ENCODE measurements around the gene CYB561A3.

The CYB561A3 gene

GRCh38 chr11:61315260-61315659, 46.4 kb downstream of the CYB561A3 start:
- no peak for DNase-seq

- no peak for DNase-seq
Observed at GRCh38 chr11:61310749-61311148, 50.9 kb downstream of the CYB561A3 start.

GRCh38 chr11:61309739-61310138, 51.9 kb downstream of the CYB561A3 start:
- DNase-seq, result no peak

GRCh38 chr11:61309141-61309540, 52.5 kb downstream of the CYB561A3 start:
- no peak for DNase-seq

- DNase-seq, result no peak
Observed at GRCh38 chr11:61307354-61307753, 54.3 kb downstream of the CYB561A3 start.

GRCh38 chr11:61306221-61306620, 55.5 kb downstream of the CYB561A3 start:
- no peak for DNase-seq

- DNase-seq, result no peak
Observed at GRCh38 chr11:61305417-61305816, 56.3 kb downstream of the CYB561A3 start.

- no peak for DNase-seq
Observed at GRCh38 chr11:61303725-61304124, 58.0 kb downstream of the CYB561A3 start.

- DNase-seq, result no peak
Observed at GRCh38 chr11:61302550-61302949, 59.1 kb downstream of the CYB561A3 start.
